ENCODE data around the gene DENND1B.

- TF ChIP-seq CTCF (IDR thresholded peaks at IDR 0.05; ENCODE audit: low read depth, low read length, missing input control) (no peak), TAF1 (conservative IDR thresholded peaks at IDR 0.05) (no peak), FOXA2 (IDR thresholded peaks at IDR 0.05) (no peak), REST (IDR thresholded peaks at IDR 0.05) (no peak), JUND (IDR thresholded peaks at IDR 0.05) (no peak), RAD21 (IDR thresholded peaks at IDR 0.05) (no peak), ZBTB33 (IDR thresholded peaks at IDR 0.05) (no peak), MAX (IDR thresholded peaks at IDR 0.05) (no peak), HNF4G (IDR thresholded peaks at IDR 0.05) (no peak), RXRA (IDR thresholded peaks at IDR 0.05) (no peak), FOXA1 (IDR thresholded peaks at IDR 0.05) (no peak), ATF3 (IDR thresholded peaks at IDR 0.05) (no peak)
These were observed 153.5 kb downstream of the DENND1B start for GRCh38 chr1:197621761-197622160.

All from liver (tissue), 3 donors.